Activated CD8-positive, alpha-beta memory T cell treated with anti-CD3 and anti-CD28 coated beads for 4 hours (primary cell): ENCODE measurements around the gene CD72.
"Not testable (repeated sequence)": the region's sequence is repeated elsewhere in the genome, so short reads cannot be mapped to it uniquely, and the experiment has no call there.

Experiments
- DNase-seq, 2 donors: peaks; one replicate each; pipeline ENCODE4 v3.0.0-alpha.2; 2020; ENCODE audit warnings: low read depth in 2 of 2

CD72 gene

DNA sequence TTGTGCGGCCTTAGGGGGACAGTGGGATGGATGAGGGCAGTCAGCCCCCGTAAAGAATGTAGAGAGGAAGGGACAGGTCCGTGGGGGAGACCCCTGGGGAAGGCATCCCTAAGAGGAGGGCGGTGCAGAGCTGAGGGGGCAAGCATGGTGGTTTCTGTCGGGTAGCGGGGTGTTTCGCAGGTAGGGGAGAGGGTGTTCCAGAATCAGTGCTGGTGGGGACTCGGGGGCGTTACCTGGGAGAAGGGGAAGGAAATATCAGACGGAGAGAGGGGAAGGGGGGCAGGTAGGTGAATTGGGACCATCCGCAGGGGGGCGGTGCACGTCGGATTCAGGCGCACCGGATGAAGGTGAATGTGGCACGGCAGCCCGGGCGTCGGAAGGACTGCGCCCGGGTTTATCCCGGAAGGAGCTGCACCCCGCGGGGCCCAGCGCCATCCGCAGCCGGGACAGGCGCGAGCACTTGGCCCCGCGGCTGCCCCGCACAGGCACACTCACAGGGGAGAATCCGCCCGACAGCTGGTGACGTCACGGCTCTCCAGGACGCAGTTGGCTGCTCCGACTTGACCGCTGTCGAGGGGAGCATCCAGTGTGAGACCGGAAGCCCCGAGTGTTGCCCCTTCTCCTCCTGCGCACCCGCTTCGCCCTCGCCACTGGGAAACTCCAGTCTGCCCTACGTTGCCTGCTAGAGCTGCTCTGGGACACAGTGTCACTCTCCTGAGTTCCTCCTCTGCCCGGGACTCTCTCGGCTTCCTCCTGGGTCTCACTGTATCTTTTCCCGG, 1.3 kb downstream of the CD72 start:
- DNase-seq = peak in 1 of 2 donors; percentile 49

DNA sequence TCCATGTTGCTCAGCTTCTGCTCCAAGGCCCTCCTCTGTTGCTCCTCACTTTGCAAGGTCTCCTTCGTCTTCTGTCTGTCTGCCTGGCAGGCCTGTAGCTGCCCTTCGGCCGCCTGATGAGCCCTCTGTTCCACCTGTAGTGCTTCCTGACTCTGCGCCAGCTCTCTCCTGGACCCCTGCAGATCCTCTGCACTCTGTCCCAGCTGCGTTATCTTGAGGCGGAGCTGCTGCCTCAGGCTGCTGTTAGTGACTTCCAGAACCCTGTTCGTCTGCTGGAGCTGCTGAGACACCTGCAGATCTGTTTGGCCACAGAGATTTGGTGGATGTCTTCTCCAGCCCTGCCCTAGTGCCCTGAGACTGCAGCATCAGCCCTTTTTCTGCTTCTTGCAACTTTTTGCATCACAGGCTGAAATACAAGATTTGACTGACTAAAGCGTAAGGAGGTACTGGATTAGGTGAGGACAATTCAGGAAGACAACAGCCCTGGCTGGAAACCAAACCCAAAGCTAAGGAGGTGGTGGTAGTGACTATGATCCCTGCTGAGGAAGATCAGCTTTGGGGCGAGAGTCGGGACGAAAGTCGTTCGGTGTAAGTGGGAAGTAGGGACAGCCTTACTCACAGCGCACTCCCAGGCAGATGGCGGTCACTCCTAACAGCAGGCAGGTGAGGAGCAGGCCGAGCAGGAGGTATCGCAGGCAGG, 2.1 kb downstream of the CD72 start:
- no peak for DNase-seq

- DNase-seq = no peak
These were observed 5.4 kb downstream of the CD72 start for GRCh38 chr9:35612843-35613242.

GRCh38 chr9:35612066-35612465, 6.1 kb downstream of the CD72 start:
- not testable (repeated sequence) for DNase-seq

DNA sequence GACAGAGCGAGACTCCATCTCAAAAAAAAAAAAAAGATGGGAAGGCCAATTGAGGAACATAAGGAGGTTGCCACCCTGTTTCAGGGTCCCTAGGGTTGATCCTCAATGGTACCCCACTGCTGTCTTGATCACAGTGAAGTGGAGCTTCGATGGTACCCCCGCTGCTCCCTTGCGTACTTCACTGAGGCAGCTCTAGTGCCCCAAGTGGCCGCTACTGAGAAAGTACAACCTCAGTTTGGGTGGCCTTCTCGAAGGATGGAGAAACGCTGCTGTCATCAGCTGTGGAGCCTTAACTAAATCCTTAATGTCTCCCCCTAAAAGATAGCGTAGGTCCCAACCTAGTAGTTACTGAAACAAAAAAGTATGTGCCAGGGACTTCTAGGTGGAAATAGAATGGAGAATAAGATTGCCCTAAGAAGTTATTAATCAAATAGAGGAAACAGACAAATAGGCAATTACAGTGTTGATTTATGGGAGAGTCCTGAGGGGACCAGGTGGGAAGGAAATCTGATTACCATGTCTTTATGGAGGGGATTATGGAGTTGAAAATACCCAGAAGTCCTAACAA, 6.9 kb downstream of the CD72 start:
- no peak for DNase-seq

- DNase-seq = no peak
These were observed 8.4 kb downstream of the CD72 start for GRCh38 chr9:35609820-35610163.

GRCh38 chr9:35609001-35609819, 9.0 kb downstream of the CD72 start:
- DNase-seq = no peak

GRCh38 chr9:35608221-35608620, 10.0 kb downstream of the CD72 start:
- no peak for DNase-seq

DNA sequence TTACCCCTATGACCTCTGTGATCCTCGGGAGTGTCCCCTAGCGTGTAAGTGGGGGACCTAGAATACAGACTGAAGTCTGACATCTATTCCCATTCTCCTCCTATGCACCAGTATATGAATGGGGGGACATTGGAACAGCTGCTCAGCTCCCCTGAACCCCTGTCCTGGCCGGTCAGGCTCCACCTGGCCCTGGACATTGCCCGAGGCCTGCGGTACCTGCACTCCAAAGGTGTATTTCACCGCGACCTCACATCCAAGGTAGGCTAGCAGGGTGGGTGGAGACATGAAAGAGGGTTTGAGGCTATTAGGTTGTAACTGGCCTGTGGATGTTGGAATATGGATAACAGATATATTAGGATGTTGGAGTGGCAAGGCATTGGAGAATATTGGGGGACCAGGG, 11.5 kb downstream of the CD72 start:
- no peak for DNase-seq

DNA sequence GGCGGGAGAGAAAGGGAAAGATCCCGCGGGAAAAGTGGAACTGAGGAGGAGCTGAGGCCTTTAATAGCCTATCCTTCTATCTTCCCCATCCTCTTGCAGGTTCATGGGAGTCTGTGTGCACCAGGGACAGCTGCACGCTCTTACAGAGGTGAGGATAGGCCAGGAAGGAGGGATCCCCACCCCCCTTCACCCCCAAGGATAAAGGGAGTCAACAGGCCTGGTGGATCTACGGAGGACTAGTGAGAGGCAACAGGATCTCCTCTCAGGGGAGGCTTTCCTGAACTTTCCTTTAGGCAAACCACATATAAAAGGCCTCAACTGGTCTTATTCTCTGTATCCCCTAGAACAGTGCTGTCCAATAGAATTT, 12.1 kb downstream of the CD72 start:
- DNase-seq = no peak

DNA sequence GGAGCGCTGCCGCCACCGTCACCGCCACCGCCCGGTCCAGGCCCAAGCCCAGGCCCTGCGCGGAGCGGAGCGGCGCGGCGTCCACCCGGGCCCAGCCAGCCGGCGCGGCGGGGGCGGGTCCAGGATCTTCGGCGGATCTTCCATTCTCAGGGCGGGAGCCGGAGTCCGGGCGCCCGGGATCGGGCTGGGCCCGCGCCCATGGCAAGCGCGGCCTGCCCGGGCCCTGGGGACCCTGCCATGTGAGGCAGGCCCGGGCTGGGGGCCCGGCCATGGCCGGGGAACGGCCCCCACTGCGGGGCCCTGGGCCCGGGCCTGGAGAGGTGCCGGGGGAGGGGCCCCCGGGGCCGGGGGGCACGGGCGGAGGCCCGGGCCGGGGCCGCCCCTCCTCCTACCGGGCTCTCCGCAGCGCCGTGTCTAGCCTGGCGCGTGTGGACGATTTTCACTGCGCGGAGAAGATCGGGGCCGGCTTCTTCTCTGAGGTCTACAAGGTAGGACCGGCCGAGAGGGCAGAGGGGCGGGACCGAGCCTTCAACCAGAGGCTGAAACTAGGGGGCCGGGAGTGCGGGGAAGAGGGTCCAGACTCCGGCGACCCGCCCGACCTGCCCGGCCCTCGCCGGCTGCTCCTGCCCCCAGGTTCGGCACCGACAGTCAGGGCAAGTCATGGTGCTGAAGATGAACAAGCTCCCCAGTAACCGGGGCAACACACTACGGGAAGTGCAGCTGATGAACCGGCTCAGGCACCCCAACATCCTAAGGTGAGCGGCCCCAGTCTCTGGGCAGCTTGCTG, 12.7 kb downstream of the CD72 start:
- peak in 1 of 2 donors; percentile 10 for DNase-seq

GRCh38 chr9:35604578-35605350, 13.4 kb downstream of the CD72 start, which contains the start of gene TESK1:
TESK1 (plus strand) TSS chr9:35605262; CDS start chr9:35605620, 358 bp downstream.
- DNase-seq = peak; percentile 57 to 62

DNA sequence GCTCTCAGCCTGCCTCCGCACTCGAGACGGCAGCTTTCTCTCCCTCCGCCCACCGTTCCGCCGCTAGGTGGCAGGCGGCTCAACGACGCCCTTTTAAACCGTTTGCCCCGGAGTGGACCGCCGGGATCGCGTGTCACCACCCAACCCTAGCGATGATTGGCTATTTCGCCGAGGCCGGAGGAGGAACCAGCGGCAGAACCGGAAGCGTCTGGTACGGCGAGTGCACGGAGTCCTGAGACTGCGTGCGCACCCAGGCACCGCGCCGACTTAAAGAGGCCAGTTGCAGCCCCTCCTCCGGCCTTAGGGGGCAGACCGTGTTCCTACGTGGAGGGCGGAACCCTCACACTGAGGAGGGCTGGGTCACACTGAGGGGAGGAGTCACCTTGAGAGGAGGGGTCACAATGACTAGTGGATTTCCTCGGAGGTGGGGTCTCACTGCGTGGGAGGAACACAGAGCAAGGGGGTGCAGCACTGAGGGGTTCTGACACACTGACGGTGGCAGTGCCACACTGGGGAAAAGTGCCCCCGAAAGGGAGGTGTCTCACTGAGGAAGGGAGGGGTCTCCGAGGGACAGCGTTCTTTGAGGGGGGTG, 14.1 kb downstream of the CD72 start:
- peak; percentile 97 to 99 for DNase-seq

GRCh38 chr9:35603506-35603985, 14.7 kb downstream of the CD72 start:
- DNase-seq = no peak

- no peak for DNase-seq
These were observed 18.2 kb downstream of the CD72 start for GRCh38 chr9:35599763-35600604.

GRCh38 chr9:35598866-35599590, 19.2 kb downstream of the CD72 start:
- no peak for DNase-seq

DNA sequence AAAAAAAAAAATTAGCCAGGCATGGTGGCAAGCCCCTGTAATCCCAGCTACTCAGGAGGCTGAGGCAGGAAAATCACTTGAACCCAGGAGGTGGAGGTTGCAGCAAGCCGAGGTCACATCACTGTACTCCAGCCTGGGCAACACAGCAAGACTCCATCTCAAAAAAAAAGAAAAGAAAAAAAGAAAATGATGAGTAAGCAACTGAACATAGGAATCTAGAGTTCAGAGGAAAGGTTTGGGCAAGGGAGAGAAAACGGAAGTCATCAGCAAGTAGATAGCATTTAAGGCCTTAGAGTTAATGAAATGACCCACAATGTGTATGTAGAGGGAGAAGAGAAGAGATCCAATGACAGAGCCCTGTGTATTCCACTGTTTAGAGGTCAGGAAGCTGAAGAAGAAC, 21.3 kb downstream of the CD72 start:
- not testable (repeated sequence) for DNase-seq

- DNase-seq = no peak
These were observed 23.7 kb downstream of the CD72 start for GRCh38 chr9:35594471-35594870.
